Activated T-cell treated with anti-CD3 and anti-CD28 coated beads for 24 hours (primary cell): ENCODE results near the gene NPDC1.

Experiments
- DNase-seq: peaks from one replicate; pipeline ENCODE4 v3.0.0-alpha.2; 2020; ENCODE audit warnings: low read depth

The NPDC1 gene

GRCh38 chr9:136991993-136992818 lies 53.8 kb downstream of the NPDC1 start, which contains the start of gene PAXX:
Gene PAXX, plus strand, starts transcription at chr9:136992422. Its CDS starts 22 bp downstream, at chr9:136992444.
- DNase-seq = peak; percentile 90

- DNase-seq = no peak
These were observed 55.6 kb downstream of the NPDC1 start for GRCh38 chr9:136990242-136990911.
